ENCODE results near the gene IQCE.

DNA sequence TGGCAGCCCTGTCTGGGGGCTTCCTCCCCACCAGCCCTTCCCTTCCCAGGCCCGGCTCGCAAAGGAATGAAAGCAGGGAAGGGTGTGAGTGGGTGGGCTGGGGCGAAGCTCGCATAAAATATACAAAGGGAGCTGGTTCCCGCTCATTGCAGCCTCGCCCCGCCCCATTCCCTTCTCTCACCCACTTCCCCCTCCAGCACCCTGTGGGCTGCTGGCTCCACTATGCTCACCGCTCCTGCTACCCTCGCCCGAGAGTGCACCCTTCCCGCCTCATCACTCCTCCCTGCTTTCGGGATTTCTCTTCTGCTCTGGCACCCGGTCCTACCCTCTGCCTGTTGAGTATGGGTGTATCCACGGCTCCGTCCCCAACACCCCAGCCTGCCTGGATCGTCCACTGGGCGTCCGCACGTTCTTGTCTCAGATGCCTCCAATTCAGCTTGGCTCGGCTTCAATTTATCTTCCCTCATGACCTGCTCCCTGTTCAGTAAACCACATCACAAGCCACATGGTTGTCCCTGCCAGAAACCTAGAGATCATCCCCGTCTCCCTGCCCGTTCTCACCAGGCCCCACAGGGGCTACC is 58.6 kb downstream of the IQCE start:
- TF ChIP-seq CTCF (IDR thresholded peaks at IDR 0.05) (no peak), POLR2A (IDR thresholded peaks at IDR 0.05) (no peak)
